OCI-M2 (cell line): Measurements from ENCODE around the gene GPHB5.

Experiments used
- DNase-seq: peaks from one replicate; lab custom pipeline; 2025; ENCODE audit not compliant: unreplicated experiment; lab: John Stamatoyannopoulos, UW

The GPHB5 gene

DNA sequence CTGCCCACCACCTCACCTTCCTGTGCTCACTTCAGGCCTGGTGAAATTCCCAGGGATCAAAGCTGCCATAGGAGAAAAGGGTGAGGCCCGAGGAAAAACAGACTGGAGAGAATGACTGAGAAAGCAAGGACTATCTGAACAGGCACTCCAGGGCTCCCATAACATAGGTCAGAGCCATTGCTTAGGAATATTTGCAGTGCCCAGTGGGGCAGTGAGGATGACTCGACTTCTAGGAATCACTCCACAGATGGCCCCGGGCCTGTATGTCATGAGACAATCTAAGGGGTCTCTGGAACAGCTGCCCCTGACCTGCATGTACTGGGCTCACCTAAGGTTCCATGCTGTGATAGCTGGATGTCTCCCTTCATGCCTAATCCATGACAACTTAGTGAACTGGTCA, 51.6 kb downstream of the GPHB5 start:
- no peak for DNase-seq

DNA sequence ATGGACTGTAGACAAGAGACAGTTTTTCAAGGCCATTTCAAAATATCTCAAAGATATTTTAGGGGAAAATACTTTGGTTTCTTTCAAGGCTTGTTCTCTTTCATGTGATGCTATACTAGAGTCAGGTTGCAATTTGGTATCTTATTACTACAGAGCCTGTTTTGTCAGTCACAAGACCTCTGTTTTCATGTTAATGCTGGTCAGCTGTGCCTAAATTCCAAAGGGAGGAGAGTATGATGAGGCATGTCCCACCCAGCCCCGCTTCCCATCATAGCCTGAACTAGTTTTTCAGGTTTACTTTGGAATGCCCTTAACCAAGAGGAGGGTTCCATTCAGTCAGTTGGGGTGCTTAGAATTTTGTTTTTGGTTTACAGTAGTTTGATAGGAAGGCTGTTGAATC, 52.6 kb downstream of the GPHB5 start:
- DNase-seq = no peak
